GM18499 (cell line): ENCODE measurements around the gene CLIC3.

Experiments used
- ATAC-seq: cut with Tn5 transposase; IDR thresholded peaks from one replicate; pipeline ENCODE4 v1.9.1; 2021; ENCODE audit warnings: moderate number of reproducible peaks; ENCODE audit not compliant: insufficient read depth, unreplicated experiment

The CLIC3 gene

DNA sequence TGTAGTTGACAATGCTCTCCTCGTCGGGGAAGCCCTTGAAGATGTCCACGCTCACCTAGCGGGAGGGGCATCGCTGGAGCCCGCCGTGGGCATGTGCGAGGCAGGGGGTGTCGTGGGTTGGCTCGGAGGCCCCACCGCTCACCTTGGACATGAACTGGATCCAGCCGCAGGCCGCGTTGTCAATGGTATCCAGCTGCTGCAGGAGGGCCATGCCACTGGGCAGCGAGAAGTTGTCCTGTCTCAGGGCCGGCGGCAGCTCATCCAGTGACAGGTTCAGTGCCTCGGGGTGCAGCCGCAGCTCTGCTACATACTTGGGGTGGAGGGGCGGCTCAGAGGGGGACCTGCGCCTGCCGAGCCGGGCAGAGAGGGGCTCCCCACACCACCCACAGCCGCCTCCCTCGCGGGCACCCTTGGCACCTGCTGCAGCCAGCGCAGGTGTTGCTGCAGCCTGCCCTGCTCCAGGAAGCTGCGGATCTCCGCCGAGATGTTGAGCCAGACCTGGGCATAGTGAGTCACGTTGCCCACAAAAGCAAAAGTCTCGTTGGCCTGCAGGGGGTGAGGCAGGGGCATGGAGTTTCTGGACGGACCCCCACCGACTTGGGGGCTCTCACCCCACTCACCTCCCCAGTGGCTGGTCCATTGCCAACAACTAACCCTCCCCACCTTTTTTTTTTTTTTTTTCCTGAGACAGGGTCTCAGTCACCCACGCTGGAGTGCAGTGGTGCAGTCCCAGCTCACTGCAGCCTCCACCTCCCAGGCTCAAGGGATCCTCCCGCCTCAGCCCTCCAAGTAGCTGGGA lies 22.6 kb upstream of the CLIC3 start:
- ATAC-seq, result no peak

DNA sequence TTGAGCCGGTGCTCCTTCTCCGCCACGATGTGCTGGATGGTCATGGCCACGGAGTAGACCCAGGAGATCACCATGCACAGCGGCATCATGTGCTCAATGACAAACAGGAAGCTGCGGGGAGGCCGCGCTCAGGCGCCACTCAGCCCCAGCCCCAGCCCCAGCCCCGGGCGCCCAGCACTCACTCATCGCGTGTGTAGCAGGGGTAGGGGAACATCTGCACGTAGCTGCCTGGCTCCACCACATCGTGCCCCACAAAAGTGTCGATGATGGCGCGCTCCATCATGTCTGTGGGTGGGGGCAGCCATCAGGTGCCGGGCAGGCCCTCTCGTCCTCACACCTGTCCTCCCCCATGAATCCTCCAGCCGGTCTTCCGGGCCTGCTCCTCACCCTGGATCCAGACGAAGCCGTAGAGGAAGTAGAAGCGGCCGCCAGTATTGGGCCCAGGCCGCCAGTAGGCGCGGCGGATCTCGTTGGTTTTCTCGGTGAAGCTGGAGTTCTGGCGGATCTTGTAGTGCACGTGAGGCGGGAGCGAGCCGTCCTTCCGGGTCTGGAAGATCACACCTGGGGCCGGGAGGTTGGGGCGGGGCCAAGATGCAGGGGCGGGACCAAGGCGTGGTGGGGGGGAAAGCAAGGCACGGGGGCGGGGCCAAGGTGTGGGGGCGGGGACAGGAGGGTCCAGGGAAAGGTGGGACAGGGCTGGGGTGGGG lies 21.6 kb upstream of the CLIC3 start:
- ATAC-seq, result no peak

DNA sequence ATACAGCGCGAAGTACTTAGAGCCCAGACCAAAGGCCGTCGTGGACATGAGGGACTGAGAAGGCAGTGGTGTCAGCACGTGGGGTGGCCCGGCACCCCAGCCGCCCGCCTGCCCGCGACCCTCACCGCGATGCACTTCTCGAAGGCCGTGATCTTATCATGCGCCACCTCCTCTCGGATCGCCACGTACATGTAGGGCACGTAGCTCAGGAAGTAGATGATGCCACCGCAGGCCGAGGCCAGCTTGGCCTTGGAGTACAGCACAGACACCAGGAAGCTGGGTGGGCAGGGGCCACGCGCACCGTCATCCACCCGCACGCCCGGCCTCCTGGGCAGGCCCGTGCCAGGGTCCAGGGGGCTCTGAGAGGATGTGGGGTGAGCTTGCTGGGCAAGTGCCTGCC lies 20.7 kb upstream of the CLIC3 start:
- ATAC-seq, result no peak

DNA sequence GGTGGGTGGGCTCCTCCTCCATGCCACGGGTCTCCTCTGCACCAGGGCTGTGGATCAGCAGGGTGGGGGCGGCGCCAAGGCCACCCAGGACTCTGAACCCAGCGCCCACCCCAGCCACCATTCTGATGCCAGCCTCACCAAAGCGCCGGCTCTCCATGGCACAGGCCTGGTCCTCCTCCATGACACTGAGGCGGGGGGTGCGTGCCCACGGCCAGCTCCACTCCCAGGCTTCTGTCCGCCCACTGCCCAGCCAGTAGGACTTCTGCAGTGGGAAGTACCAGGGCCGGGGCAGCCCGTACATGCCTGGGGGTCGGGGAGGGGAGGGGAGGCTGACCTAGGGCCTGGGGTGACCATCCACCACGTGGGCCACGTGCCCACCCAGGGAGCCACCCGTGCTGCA lies 20.1 kb upstream of the CLIC3 start:
- ATAC-seq, result no peak

DNA sequence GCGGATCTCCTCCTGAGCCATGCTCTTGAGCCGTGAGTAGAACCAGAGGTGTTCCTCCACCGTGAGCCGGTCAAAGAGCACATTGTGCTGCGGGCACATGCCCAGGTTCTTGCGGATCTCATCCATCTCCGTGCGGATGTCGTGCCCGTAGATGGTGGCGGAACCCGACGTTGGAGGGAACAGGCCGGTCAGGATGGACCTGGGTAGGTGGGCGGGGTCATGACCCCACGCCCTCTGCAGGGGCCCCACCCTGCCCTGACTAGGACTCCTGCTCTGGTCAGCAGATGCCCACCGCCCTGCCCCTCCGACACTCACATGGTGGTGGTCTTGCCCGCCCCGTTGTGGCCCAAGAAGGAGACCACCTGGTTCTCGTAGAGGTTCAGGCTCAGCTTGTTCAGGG lies 19.6 kb upstream of the CLIC3 start:
- ATAC-seq, result no peak

DNA sequence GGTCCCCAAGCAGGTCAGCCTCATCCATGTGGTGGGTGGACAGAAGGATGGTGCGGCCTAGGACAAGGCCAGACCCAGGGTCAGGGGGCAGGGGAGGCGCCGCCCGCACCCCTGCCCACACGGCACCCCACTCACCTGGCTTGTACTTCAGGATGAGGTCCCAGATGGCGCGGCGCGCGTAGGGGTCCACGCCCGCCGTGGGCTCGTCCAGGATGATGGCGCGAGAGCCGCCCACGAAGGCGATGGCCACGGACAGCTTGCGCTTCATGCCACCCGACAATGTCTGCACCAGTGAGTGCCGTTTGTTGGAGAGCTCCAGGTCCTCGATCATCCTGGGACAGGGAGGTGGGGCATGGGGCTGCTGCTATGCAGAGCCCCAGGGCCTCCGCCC lies 19.2 kb upstream of the CLIC3 start:
- no peak for ATAC-seq

DNA sequence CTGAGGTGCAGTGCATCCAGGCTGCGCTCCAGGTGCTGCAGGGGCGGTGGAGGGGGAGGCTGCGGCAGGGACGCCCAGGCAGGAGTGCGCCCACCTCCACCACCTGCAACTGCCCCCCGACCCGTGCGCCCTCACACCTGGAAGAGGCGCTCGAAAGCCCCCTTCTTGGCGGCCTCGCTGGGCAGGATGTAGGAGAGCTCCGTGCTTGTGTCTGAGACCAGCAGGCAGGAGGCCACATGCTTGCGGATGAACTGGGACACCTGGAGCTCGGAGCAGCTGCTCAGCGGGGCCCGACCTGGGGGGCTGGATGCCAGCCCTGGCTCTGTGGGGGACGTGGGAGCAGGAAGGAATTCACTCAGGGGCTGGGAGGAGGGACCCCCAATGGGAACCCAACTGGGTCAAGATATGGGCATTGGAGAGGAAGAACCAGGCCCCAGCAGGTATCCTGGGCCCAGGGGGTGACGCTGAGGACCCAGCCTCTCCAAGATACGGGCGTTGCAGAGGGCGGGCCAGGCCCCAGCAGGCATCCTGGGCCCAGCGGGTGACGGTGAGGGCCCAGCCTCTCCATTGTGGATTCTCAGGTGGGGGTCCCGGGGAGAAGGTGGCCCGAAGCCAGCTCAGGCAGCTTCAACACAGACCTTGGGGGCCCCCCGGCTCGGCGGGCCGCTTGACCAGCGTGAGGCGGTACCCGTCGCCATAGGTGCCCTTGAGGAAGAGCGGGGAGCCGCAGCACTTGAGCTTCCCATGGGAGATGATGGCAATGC lies 18.6 kb upstream of the CLIC3 start:
- no peak for ATAC-seq

DNA sequence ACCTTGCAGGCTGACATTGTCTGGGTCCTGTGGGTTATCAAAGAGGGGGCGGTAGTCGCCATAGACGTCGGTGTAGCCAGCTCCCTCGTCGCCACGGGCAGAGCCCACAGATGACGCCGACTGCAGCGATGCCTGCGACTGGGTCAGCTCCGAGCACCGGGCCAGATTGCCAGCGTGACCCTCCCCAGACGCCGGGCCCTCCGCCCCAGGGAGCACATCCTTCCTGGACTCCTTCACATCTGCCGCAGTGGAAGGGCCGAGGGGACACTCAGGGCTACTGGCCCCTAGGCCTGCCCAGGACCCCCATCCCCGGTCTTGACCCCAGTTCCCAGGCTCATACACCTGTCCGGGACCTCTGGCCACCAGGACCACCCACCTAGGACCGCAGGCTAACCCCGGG lies 17.8 kb upstream of the CLIC3 start:
- no peak for ATAC-seq

DNA sequence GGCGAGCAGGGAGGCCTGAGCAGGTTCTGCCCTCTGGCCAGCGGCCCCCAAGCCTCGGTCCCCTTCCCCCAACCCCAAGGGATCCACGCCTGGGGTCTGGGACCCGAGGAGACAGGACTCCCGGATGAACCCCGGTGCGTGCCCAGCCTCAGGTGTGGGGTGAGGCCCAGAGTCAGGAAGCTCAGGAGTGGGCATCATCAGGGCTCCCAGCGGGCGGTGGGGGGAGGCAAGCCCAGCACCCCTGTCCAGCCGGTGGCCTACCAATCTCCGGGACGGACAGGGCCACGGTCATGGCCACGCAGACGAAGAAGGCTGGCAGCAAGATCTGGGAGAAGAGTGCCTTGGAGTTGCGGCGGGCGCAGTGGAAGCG lies 17.2 kb upstream of the CLIC3 start:
- no peak for ATAC-seq

DNA sequence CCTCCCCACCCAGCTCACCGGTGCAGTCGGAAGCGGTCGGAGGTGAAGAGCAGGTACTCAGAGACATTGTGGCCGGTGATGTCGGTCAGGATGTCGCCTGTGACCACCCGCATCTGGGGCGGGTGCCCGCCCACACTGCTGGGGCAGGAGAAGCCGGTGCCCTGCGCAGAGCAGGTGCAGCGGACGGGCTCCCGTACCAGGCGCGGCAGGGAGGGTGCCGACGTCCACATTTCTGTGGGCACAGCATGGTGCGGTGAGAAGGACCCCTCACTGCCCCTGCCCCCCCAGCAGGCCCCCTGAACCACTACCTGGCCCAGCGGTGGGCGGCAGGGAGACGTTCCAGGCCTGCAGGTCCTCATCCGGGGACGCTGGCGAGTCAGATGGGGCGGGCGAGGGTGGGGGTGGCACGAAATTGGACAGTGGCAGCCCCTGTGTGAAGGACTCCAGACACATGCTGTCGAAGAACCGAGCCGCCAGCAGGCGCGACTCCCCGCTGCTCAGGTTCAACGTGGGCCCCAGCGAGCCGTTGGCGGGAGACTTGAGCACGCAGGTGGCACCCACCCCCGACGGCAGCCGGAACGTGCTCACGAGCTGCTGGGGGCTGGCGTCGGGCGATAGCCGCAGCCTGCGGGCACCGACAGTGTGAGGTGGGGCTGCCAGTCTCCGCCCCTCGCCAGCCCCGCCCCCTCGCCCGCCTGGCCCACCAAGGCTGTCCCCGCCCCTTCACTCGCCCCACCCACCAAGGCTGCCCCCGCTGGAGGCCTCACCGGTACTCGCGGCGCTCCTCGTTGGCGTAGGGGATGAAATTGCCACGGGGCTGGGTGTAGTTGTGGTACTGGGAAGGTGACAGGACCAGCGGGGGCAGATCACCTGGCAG lies 16.6 kb upstream of the CLIC3 start:
- no peak for ATAC-seq

DNA sequence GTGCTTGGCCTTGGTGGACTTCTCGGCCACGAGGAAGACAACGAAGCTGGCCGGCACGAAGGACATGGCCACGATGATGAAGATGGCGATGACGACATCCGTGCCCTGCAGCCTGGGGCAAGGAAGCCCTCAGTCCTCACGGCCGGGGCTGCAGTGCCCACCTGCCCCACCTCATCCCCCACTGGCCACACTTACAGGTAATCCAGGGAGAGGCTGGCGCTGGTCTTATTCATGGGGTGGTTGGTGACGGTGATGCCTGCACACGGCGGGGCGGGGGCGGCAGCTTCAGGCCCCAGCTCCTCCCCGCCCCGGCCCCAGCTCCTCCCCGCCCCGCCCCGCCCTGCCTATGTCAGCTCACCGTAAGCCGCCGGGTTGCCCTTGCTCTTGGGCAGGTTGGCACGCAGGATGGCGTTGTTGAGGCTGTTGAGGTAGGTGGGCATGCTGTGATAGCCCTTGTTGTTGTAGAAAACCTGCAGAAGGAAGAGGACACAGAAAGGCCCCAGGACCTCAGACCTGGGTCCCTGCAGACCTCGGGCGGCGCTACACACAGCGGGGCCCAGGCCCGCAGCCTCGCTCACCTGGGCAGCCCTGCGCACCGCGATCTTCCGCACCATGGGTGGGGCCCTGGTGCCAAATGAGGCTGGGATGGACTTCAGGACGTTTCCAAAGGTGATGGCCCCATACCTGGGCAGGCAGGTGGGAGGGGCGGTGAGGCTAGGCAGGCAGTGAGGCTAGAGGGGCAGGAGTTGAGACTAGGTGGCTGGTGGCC lies 15.7 kb upstream of the CLIC3 start:
- no peak for ATAC-seq

DNA sequence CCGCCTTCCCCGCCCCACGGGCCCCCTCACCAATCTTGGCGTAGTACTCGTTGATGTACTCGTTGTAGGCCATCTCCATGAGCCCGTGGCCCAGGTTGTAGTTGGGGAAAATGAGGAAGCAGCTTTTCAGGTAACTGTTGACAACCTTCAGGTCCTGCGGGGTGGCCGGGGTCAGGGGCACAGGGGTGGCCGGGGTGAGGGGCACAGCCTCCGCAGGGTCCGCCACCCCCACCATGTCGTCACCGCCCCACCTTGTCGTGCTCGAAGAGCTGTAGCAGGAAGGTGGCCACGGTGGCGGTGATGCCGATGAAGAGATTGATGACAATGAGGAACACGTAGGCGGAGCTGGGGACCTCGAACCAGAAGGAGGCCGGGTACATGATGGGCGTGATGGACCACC lies 14.8 kb upstream of the CLIC3 start:
- no peak for ATAC-seq

DNA sequence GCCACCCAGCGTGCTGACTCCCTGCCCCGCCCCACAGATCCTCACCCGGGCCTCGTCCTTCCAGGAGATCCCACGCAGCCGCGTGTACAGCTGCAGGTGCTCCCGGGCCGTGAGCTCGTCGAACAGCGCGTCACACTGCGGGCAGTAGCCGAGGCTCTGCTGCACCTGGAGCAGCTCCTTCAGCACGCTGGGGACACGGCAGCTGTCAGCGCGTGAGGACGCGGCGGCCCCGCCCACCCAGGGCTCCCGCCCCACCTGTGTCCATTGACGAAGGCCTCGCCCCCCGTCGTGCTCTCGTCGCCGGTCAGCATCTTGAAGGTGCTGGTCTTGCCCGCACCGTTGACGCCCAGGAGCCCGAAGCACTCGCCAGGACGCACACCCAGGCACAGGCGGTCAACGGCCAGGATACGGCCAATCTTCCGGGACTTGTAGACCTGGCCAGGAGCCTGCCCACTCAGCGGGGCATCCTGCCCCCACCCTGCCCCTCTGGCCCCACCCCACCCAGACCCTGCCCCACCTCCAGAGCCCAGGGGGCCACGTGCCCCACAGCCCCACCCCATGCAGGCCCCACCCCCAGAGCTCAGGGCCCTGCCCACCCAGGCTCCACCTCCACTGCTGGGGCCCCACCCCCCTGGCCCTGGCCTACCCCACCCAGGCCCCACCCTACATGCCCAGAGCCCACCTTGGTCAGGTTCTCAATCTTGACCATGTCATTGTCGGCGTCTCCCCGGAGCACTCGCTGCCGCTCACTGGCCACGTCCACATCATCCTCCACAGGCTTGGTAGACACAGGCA lies 13.8 kb upstream of the CLIC3 start:
- no peak for ATAC-seq

DNA sequence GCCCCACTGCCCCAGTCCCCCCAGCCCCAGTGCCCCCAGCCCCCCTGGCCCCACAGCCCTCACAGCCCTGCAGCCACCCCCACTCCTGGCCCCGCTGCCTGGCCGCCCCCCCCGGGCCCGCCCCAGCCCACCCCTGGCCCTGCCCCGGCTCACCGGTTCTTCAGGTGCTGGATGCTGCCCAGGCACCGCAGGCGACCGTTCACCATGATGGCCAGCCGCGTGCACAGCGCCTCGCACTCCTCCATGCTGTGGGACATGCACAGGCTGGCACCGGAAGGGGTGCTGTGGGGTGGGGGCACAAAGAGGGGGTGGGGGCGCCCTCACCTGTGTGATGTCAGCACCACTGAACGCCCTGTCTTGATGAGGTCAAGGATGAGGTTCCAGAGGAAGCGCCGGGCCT lies 12.8 kb upstream of the CLIC3 start:
- no peak for ATAC-seq

DNA sequence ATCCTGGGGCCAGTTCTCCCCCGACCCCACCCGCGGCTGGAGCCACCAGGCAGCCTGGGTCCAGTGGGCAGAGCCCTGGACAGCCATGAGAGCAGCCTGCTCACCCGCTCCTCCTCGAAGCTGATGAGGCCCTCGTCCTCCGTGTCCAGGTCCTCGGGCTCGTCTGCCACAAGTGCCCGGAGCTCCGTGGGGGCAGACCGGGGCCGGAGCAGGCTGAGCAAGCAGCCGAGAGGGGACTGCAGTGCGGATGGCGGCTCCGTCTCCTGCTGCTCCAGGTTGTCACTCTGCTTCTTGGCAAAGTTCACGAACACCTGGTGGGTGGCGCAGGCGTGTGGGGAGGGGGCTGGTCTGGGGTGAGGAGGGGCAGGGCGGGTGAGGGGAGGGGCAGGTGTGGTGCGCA lies 11.9 kb upstream of the CLIC3 start:
- ATAC-seq, result no peak

DNA sequence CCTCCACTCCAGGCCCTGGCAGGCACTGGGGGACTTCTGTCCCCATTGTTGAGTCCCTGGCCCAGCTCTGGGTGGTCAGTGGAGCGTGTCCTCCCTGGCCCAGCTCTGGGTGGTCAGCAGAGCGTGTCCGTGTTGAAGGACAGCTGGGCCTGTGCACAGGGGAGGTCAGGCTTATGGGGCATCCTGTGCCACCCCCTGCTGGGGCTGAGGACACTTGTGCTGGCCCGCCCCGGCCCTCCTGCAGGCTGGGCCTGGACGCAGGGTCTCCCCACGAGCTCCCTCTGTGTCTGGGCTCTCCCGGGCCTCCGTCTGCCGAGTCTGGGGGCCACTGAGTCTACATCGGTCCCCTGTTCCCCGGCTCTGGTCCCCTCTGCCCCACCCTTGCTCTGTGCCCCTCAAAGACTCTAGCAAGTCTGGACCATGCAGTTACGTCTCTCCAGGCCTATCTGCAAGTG lies 11.5 kb upstream of the CLIC3 start:
- ATAC-seq, result no peak

DNA sequence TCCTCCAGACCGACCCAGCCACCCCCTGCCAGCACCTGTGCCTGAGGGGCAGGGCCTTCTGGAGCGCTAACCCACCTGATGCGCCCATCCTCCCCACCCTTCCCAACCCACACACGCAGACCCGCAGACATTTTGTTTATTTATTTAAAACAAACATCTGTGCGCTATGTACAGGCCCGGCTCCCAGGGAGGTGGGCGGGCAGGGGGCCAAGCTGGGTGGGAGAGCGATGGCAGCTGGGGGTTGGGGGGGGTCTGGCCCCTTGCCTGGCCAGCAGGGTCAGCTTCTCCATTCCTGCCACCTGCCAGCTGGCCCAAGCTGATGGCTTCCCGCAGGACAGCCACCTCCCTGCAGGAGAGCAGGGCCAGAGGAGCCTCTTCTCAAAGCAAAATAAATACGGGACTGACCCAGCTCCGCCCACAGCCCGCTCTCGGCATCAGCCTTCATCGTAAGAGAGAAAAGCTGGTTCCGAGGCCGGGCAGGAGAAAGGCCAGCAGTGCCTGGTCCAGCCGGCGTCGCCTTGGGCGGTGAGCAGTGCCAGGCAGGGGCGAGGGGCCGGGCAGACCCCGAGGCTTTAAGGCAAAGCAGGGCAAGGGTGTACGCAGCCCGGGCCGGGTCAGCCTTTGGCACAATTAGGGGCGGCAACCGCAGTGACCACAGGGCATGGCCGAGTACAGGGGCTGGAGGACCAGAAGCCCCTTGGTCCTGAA lies 10.9 kb upstream of the CLIC3 start:
- ATAC-seq, result no peak
